Type B pancreatic cell (in vitro differentiated cells): ENCODE results near the gene LEMD2. TPM values are rescaled to one million over a fixed set of nuclear protein-coding genes. Genes with fewer than 3 reads are reported as not detected.
A peak's percentile ranks its signal among the peaks of the same experiment; 100 is the strongest.

Experiments
- DNase-seq: peaks from one replicate; pipeline ENCODE4 v3.0.0; 2021; ENCODE audit warnings: mixed read lengths; ENCODE audit not compliant: unreplicated experiment; ENCODE audit errors: extremely low spot score
- H3K27ac Mint-ChIP-seq: 2 replicates; pipeline ENCODE4 v1.8.0; 2021; ENCODE audit warnings: mild to moderate bottlenecking, mixed read lengths
- H3K27me3 Mint-ChIP-seq: 2 replicates; pipeline ENCODE4 v1.8.0; 2021; ENCODE audit warnings: mixed read lengths
- H3K36me3 Mint-ChIP-seq: 2 replicates; pipeline ENCODE4 v1.8.0; 2021; ENCODE audit warnings: mixed read lengths
- H3K4me1 Mint-ChIP-seq: one replicate; pipeline ENCODE4 v1.8.0; 2021; ENCODE audit warnings: mixed read lengths; ENCODE audit not compliant: unreplicated experiment
- H3K4me3 Mint-ChIP-seq: 2 replicates; pipeline ENCODE4 v1.8.0; 2021; ENCODE audit warnings: mild to moderate bottlenecking, mixed read lengths
- H3K9me3 Mint-ChIP-seq: 2 replicates; pipeline ENCODE4 v1.8.0; 2021; ENCODE audit warnings: mixed read lengths
- total RNA-seq: library from RNA; stranded (reverse); gene quantifications from 2 replicates; pipeline ENCODE4 v1.2.1, GENCODE V29; 2021; ENCODE audit warnings: low replicate concordance
- TF ChIP-seq, protein P1 (sequence below): fragments of 200-600 bp; sonication (generic); conservative IDR thresholded peaks from 2 replicates; pipeline ENCODE4 v1.5.0; 2021; ENCODE audit warnings: antibody characterized with exemption, mild to moderate bottlenecking

LEMD2 gene
- total RNA-seq, 1 donor from 2014 or later: 64.7 TPM

DNA sequence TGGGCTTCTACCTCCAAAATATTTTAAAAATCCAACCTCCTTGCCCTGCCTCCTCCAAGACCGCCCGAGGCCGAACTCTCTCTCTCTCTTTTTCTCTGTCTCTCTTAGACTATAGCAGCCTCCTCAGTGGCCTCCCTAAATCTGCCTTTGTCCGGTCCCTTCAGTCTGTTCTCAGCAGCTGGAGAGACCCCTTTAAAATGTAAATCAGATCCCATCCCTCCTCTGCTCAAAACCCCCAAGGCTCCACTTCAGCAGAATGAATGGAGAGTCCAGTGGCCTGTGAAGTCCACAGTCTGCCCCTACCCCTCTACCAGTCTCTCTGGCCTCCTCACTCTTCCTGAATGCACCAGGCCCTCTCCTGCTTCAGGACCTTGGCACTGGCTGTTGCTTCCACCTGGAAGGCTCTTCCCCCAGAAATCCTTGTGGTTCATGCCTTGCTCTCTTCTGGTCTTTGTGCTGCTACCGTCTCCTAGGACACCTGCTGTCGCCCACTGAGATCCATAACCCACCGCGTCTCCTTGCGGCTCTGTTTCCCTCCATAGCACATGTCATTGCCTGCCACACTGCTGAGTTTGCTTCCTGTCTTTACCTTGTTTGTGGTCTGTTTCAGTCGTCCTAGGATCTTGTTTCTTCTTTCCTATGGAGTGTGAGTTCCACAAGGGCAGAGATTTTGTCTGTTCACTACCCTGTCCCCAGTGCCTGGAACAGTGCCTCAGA lies 8.9 kb upstream of the LEMD2 start:
- Mint-ChIP-seq H3K36me3 (no peaks in the 10 kb centered on the region), H3K9me3 (no peaks in the 10 kb centered on the region), H3K4me3 (no peak overlapping the region), H3K27me3 (peaks cover 27% of the 10 kb centered on the region), H3K27ac (no peak overlapping the region), H3K4me1 (peaks cover 28% of the 10 kb centered on the region)
- TF ChIP-seq, protein P1, sequence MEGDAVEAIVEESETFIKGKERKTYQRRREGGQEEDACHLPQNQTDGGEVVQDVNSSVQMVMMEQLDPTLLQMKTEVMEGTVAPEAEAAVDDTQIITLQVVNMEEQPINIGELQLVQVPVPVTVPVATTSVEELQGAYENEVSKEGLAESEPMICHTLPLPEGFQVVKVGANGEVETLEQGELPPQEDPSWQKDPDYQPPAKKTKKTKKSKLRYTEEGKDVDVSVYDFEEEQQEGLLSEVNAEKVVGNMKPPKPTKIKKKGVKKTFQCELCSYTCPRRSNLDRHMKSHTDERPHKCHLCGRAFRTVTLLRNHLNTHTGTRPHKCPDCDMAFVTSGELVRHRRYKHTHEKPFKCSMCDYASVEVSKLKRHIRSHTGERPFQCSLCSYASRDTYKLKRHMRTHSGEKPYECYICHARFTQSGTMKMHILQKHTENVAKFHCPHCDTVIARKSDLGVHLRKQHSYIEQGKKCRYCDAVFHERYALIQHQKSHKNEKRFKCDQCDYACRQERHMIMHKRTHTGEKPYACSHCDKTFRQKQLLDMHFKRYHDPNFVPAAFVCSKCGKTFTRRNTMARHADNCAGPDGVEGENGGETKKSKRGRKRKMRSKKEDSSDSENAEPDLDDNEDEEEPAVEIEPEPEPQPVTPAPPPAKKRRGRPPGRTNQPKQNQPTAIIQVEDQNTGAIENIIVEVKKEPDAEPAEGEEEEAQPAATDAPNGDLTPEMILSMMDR: no peak
- no peak for DNase-seq

DNA sequence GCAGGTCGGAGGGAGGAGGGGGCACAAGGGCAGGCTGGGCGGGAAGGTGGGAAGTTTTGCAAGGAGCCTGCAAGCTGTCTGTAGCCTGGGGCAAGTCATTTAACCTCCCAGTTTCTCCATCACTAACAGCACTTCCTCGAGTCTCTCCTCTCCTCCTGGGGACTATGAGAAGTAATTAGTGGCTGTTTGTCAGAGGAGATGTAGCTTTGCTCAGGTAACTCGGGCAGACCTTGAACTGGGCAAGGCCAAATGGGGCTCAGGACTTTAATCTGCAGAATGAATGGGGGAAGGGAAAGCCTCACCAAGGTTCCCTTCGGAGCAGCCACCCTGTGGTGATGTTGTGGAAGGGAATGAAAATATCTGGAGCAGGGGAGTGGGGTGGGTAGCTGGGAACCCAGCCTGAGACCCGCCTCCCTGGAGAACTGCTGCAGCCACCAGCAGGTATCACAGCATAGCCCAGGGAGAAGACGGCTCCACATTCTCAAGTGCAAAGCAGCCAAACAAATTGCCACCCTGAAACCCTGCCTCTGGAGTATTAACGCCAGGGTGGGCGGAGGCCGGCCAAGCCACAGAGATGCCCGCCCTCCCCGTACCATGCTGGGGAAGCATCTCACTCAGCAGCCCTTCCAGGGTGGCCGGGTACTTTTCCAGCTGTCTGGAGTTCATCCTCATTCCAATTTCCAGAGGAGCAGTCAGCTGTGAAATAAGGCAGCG lies 6.1 kb upstream of the LEMD2 start:
- TF ChIP-seq, protein P1: no peak
- Mint-ChIP-seq H3K4me1 (peaks cover 44% of the 10 kb centered on the region), H3K27me3 (peaks cover 27% of the 10 kb centered on the region), H3K27ac (peak overlapping the region; percentile 43), H3K36me3 (no peaks in the 10 kb centered on the region), H3K9me3 (no peaks in the 10 kb centered on the region), H3K4me3 (peak overlapping the region; percentile 9)
- no peak for DNase-seq

DNA sequence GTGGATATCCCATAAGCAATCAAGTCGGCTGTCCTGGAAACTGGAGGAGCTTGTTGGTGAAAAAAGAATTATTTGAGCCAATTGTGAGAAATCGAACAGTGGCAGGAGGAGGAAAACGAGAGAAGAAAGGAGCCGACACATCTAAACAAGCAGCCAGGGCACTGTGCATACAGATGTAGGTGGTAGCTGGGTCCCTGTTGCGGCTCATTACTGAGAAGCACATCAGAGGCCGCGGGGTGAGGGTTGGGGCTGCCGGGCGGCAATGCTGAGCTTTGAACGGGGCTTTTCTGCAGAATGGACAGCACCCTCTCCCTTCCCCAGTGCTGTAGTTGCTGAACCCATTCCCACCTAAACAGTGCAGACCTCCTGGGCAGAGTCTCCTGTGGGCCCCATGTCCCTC lies 4.1 kb upstream of the LEMD2 start:
- no peaks in the 10 kb centered on the region for H3K36me3 Mint-ChIP-seq
- H3K4me3 Mint-ChIP-seq: no peak overlapping the region
- peaks cover 18% of the 10 kb centered on the region for H3K27me3 Mint-ChIP-seq
- no peaks in the 10 kb centered on the region for H3K9me3 Mint-ChIP-seq
- TF ChIP-seq, protein P1: no peak
- no peak for DNase-seq
- peaks cover 45% of the 10 kb centered on the region for H3K4me1 Mint-ChIP-seq
- no peak overlapping the region for H3K27ac Mint-ChIP-seq

GRCh38 chr6:33791620-33792019 lies 2.7 kb upstream of the LEMD2 start:
- H3K4me3 Mint-ChIP-seq: peak overlapping the region; percentile 67
- H3K36me3 Mint-ChIP-seq: no peaks in the 10 kb centered on the region
- peak overlapping the region; percentile 40 for H3K27ac Mint-ChIP-seq
- H3K27me3 Mint-ChIP-seq: peaks cover 10% of the 10 kb centered on the region
- DNase-seq: no peak
- no peaks in the 10 kb centered on the region for H3K9me3 Mint-ChIP-seq
- peaks cover 50% of the 10 kb centered on the region for H3K4me1 Mint-ChIP-seq
- TF ChIP-seq, protein P1: no peak

DNA sequence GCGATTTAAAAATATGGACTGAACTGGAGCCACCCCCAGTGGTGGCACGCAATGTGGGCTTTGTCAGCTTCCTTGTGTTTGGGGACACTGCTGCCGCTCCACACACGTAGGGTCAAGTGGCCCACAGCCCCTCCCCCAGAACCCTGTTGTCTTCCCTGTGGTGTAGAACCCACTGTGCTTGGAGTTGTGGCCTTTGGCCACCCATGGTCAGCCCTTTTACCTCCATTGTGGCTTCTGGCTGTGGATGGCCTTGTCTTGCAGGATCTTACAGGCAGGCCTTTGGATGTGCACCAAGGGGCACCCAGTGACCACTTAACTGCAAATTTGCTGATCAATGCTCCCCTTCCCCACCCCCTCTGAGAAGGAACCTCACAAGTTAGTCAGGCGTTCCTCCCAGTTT lies 2.0 kb upstream of the LEMD2 start:
- H3K4me1 Mint-ChIP-seq: peaks cover 57% of the 10 kb centered on the region
- no peak for DNase-seq
- peak overlapping the region; percentile 40 for H3K27ac Mint-ChIP-seq
- no peaks in the 10 kb centered on the region for H3K9me3 Mint-ChIP-seq
- peaks cover 10% of the 10 kb centered on the region for H3K27me3 Mint-ChIP-seq
- H3K4me3 Mint-ChIP-seq: no peak overlapping the region
- H3K36me3 Mint-ChIP-seq: no peaks in the 10 kb centered on the region
- TF ChIP-seq, protein P1: no peak
